GM21367 (cell line): Measurements from ENCODE around the gene TTC21A.
"Not testable (repeated sequence)": the region's sequence is repeated elsewhere in the genome, so short reads cannot be mapped to it uniquely, and the experiment has no call there.

Source experiments
- ATAC-seq: cut with Tn5 transposase; IDR thresholded peaks from one replicate; pipeline ENCODE4 v1.9.1; 2021; ENCODE audit not compliant: unreplicated experiment

TTC21A gene

GRCh38 chr3:39150148-39150802, 42.8 kb downstream of the TTC21A start:
- ATAC-seq = no peak

- no peak for ATAC-seq
Observed at GRCh38 chr3:39150803-39151631, 43.5 kb downstream of the TTC21A start.

- ATAC-seq = no peak
Observed at GRCh38 chr3:39153977-39154279, 46.4 kb downstream of the TTC21A start.

- no peak for ATAC-seq
Observed at GRCh38 chr3:39154280-39155021, 47.0 kb downstream of the TTC21A start.

- ATAC-seq = no peak
Observed at GRCh38 chr3:39156421-39156820, 48.9 kb downstream of the TTC21A start.

GRCh38 chr3:39157359-39157758, 49.9 kb downstream of the TTC21A start:
- ATAC-seq = no peak

- ATAC-seq = no peak
Observed at GRCh38 chr3:39158148-39158715, 50.8 kb downstream of the TTC21A start.

- no peak for ATAC-seq
Observed at GRCh38 chr3:39164414-39164813, 56.9 kb downstream of the TTC21A start.

- no peak for ATAC-seq
Observed at GRCh38 chr3:39165518-39165917, 58.0 kb downstream of the TTC21A start.

- no peak for ATAC-seq
Observed at GRCh38 chr3:39166134-39166710, 58.7 kb downstream of the TTC21A start.

- ATAC-seq = no peak
Observed at GRCh38 chr3:39166932-39167532, 59.6 kb downstream of the TTC21A start.

- no peak for ATAC-seq
Observed at GRCh38 chr3:39168156-39168780, 60.8 kb downstream of the TTC21A start.

- no peak for ATAC-seq
Observed at GRCh38 chr3:39169712-39170111, 62.2 kb downstream of the TTC21A start.

- no peak for ATAC-seq
Observed at GRCh38 chr3:39170461-39170860, 63.0 kb downstream of the TTC21A start.

GRCh38 chr3:39170877-39171276, 63.4 kb downstream of the TTC21A start:
- ATAC-seq = not testable (repeated sequence)

GRCh38 chr3:39171860-39172259, 64.4 kb downstream of the TTC21A start:
- no peak for ATAC-seq

- no peak for ATAC-seq
Observed at GRCh38 chr3:39173318-39174125, 66.0 kb downstream of the TTC21A start.

GRCh38 chr3:39176025-39176714, 68.7 kb downstream of the TTC21A start:
- no peak for ATAC-seq
